ENCODE data around the gene SLC47A2. TPM values are rescaled to one million over a fixed set of nuclear protein-coding genes. Genes with fewer than 3 reads are reported as not detected.
"Not testable (repeated sequence)": the region's sequence is repeated elsewhere in the genome, so short reads cannot be mapped to it uniquely, and the experiment has no call there.

Gene SLC47A2
- polyA plus RNA-seq, 6 donors from 2014 or later: not detected

- Mint-ChIP-seq H3K36me3 (no peaks in the 10 kb centered on the region), H3K27ac (peak overlapping the region in 1 of 6 donors; percentile 86), H3K9me3 (no peaks in the 10 kb centered on the region), H3K4me1 (no peaks in the 10 kb centered on the region), H3K4me3 (no peak overlapping the region), H3K27me3 (no peaks in the 10 kb centered on the region)
- ATAC-seq (ENCODE audit: low read depth in 2 of 2) (no peak), DNase-seq (no peak)
Observed at GRCh38 chr17:19705771-19706770, 10.3 kb downstream of the SLC47A2 start.

GRCh38 chr17:19705201-19705600, 11.2 kb downstream of the SLC47A2 start:
- no peak for ATAC-seq (ENCODE audit: low read depth in 2 of 2)
- H3K4me1 Mint-ChIP-seq: no peaks in the 10 kb centered on the region
- H3K27ac Mint-ChIP-seq: no peak overlapping the region

GRCh38 chr17:19703828-19704613, 12.4 kb downstream of the SLC47A2 start:
- ATAC-seq (ENCODE audit: low read depth in 2 of 2): no peak
- H3K4me1 Mint-ChIP-seq: no peaks in the 10 kb centered on the region
- no peaks in the 10 kb centered on the region for H3K27me3 Mint-ChIP-seq
- H3K27ac Mint-ChIP-seq: peak overlapping the region in 2 of 6 donors; percentile 83 to 91
- no peak for DNase-seq
- H3K9me3 Mint-ChIP-seq: no peaks in the 10 kb centered on the region
- no peak overlapping the region for H3K4me3 Mint-ChIP-seq
- H3K36me3 Mint-ChIP-seq: no peaks in the 10 kb centered on the region

More at GRCh38 chr17:19705201-19705600, 11.2 kb downstream of the SLC47A2 start:
- H3K9me3 Mint-ChIP-seq: no peaks in the 10 kb centered on the region
- H3K36me3 Mint-ChIP-seq: no peaks in the 10 kb centered on the region
- H3K27me3 Mint-ChIP-seq: no peaks in the 10 kb centered on the region
- no peak for DNase-seq
- H3K4me3 Mint-ChIP-seq: no peak overlapping the region

- Mint-ChIP-seq H3K4me1 (no peaks in the 10 kb centered on the region), H3K27ac (peak overlapping the region in 2 of 6 donors; percentile 33 to 91), H3K27me3 (no peaks in the 10 kb centered on the region), H3K9me3 (no peaks in the 10 kb centered on the region), H3K36me3 (no peaks in the 10 kb centered on the region), H3K4me3 (no peak overlapping the region)
- ATAC-seq (ENCODE audit: low read depth in 2 of 2): no peak
- DNase-seq: no peak
Observed at GRCh38 chr17:19703106-19703827, 13.1 kb downstream of the SLC47A2 start.

GRCh38 chr17:19702217-19702641, 14.2 kb downstream of the SLC47A2 start:
- ATAC-seq (ENCODE audit: low read depth in 2 of 2) (no peak), DNase-seq (no peak)
- H3K4me3 Mint-ChIP-seq: no peak overlapping the region
- H3K27me3 Mint-ChIP-seq: no peaks in the 10 kb centered on the region
- H3K4me1 Mint-ChIP-seq: no peaks in the 10 kb centered on the region
- no peaks in the 10 kb centered on the region for H3K9me3 Mint-ChIP-seq
- H3K27ac Mint-ChIP-seq: peak overlapping the region in 3 of 6 donors; percentile 38 to 63 (median 49)
- no peaks in the 10 kb centered on the region for H3K36me3 Mint-ChIP-seq

- Mint-ChIP-seq H3K4me3 (no peak overlapping the region), H3K4me1 (no peaks in the 10 kb centered on the region)
Observed at GRCh38 chr17:19686400-19687090, 29.8 kb downstream of the SLC47A2 start.

GRCh38 chr17:19684909-19685580, 31.3 kb downstream of the SLC47A2 start:
- ATAC-seq (ENCODE audit: low read depth in 2 of 2); H3K4me1 Mint-ChIP-seq: not testable (repeated sequence)

More at GRCh38 chr17:19686400-19687090, 29.8 kb downstream of the SLC47A2 start:
- H3K27ac Mint-ChIP-seq: no peak overlapping the region
- ATAC-seq (ENCODE audit: low read depth in 2 of 2) (no peak), DNase-seq (no peak)
- peaks cover 0 to 2% (median 0%) of the 10 kb centered on the region in 7 donors for H3K9me3 Mint-ChIP-seq
- peaks cover 0 to 9% (median 6%) of the 10 kb centered on the region in 3 donors for H3K27me3 Mint-ChIP-seq
- no peaks in the 10 kb centered on the region for H3K36me3 Mint-ChIP-seq

GRCh38 chr17:19683117-19683516, 33.3 kb downstream of the SLC47A2 start:
- H3K27ac Mint-ChIP-seq: no peak overlapping the region
- DNase-seq (no peak), ATAC-seq (ENCODE audit: low read depth in 2 of 2) (no peak)
- H3K36me3 Mint-ChIP-seq: no peaks in the 10 kb centered on the region
- no peaks in the 10 kb centered on the region for H3K4me1 Mint-ChIP-seq
- H3K4me3 Mint-ChIP-seq: no peak overlapping the region
- peaks cover 0 to 2% (median 0%) of the 10 kb centered on the region in 7 donors for H3K9me3 Mint-ChIP-seq
- peaks cover 0 to 6% (median 0%) of the 10 kb centered on the region in 3 donors for H3K27me3 Mint-ChIP-seq

More at GRCh38 chr17:19684909-19685580, 31.3 kb downstream of the SLC47A2 start:
- H3K27ac Mint-ChIP-seq, DNase-seq, H3K9me3 Mint-ChIP-seq, H3K36me3 Mint-ChIP-seq, H3K4me3 Mint-ChIP-seq, H3K27me3 Mint-ChIP-seq: not testable (repeated sequence)

- Mint-ChIP-seq H3K9me3 (no peaks in the 10 kb centered on the region), H3K36me3 (peaks cover 9 to 10% of the 10 kb centered on the region in 2 donors), H3K27ac (peak overlapping the region in 1 of 6 donors; percentile 14), H3K4me1 (no peaks in the 10 kb centered on the region), H3K27me3 (no peaks in the 10 kb centered on the region), H3K4me3 (no peak overlapping the region)
- no peak for DNase-seq
- no peak for ATAC-seq (ENCODE audit: low read depth in 2 of 2)
Observed at GRCh38 chr17:19678581-19679453, 37.6 kb downstream of the SLC47A2 start.

- no peaks in the 10 kb centered on the region for H3K4me1 Mint-ChIP-seq
- H3K36me3 Mint-ChIP-seq: peaks cover 9 to 10% of the 10 kb centered on the region in 2 donors
- no peak overlapping the region for H3K4me3 Mint-ChIP-seq
- H3K9me3 Mint-ChIP-seq: no peaks in the 10 kb centered on the region
- H3K27ac Mint-ChIP-seq: no peak overlapping the region
- H3K27me3 Mint-ChIP-seq: no peaks in the 10 kb centered on the region
- DNase-seq: no peak
- no peak for ATAC-seq (ENCODE audit: low read depth in 2 of 2)
Observed at GRCh38 chr17:19677736-19678379, 38.5 kb downstream of the SLC47A2 start.

- DNase-seq: no peak
- Mint-ChIP-seq H3K27me3 (no peaks in the 10 kb centered on the region), H3K4me3 (no peak overlapping the region), H3K36me3 (peaks cover 10 to 15% of the 10 kb centered on the region in 2 donors), H3K4me1 (peaks cover under 1 to 6% (median 3%) of the 10 kb centered on the region in 3 donors), H3K9me3 (no peaks in the 10 kb centered on the region), H3K27ac (peak overlapping the region in 1 of 6 donors; percentile 24)
- ATAC-seq (ENCODE audit: low read depth in 2 of 2): no peak
Observed at GRCh38 chr17:19676896-19677295, 39.5 kb downstream of the SLC47A2 start.
